NCI-H2196 (cell line): Measurements from ENCODE around the gene USF1.
A peak's percentile ranks its signal among the peaks of the same experiment; 100 is the strongest.
"Not testable (repeated sequence)": the region's sequence is repeated elsewhere in the genome, so short reads cannot be mapped to it uniquely, and the experiment has no call there.

Source experiments
- DNase-seq: peaks from one replicate; lab custom pipeline; 2025; ENCODE audit not compliant: unreplicated experiment; lab: John Stamatoyannopoulos, UW

USF1 gene

DNA sequence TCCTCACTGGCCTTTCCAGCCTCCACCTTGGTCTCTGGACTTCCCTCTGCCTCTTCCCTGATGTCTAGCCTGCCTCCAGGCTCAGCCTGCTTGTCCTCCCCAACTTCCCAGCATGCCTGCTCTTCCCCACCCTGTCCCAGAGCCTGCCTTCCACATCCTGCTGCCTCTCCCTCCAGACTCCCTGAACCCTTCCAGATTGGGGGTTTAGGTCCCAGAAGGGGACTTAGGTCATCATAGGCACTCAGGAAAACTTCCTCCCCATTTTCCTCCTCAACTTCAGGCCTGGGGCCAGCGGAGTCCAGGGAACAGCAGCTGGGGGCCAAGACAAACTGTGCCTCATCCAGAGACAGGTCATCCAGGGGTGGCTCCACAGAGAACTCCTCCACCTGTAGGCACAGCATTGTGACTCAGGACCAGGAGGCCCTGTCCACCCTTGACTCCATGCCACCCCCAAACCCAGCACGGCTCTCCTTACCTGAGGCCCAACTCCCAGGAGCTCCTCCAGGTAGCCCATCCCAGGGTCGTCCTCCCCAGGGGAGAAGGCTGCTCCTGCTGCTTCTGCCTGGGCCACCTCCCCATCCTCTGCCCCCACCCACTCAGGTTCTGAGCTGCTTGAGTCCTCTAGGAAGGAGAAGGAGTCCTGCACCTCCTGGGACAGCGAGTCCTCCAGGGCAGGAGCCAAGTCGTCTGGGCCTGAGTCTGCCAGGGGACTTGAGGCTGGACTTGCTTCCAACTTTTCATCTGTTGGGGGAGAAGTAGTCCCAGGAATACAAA is 3.4 kb upstream of the USF1 start:
- DNase-seq, result no peak

DNA sequence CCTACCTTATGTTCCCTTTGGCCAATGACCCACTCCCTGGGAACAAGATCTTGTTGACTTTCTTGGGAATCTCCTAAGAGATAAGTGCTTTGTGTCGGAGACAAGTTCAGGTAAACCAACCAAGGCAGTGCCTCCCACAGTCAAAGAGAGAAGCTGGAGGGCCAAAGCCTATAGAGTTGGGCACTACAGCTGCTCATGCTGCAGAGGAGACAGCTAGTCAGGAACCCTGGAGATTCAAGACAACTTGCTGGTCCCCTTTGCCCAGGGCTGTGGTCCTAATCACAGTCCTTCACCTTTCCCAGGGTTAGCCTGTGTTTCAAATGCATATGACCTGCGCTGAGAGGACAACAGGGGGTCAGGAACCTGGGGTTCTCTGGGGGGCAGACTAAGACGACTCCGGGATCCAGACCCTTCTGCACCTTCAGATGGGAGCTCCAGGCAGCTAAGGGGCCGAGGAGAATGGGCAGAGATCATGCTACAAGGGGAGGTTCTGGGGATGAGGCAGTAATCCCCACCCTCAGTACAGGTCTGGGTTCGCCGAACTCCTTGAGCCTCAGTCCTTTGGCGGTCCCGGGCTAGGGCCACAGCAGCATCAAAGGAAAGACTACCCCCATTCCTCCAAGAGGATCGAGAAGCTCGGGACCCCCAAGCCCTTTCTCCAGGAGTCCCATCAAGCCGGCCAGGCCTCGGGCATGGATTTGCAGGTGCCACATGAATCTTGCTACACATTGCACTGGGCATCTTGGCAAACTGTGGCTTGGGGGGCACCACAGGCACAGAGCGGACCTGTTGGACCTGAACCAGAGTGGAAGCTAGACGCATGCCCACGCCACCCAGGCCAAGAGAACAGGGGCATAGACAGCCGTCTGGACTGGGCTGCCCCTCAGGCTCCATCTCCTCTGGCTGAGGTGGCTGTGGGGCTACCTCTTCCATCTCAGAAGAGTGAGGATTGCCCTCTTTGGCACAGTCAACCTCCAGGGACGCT is 2.0 kb upstream of the USF1 start:
- no peak for DNase-seq

- no peak for DNase-seq
These were observed 940 bp upstream of the USF1 start for GRCh38 chr1:161046605-161047228.

GRCh38 chr1:161044908-161045735 is 655 bp downstream of the USF1 start:
- peak; percentile 16 for DNase-seq

- DNase-seq, result no peak
These were observed 1.3 kb downstream of the USF1 start for GRCh38 chr1:161044535-161044907.

- DNase-seq, result no peak
These were observed 6.2 kb downstream of the USF1 start for GRCh38 chr1:161039546-161039945.

DNA sequence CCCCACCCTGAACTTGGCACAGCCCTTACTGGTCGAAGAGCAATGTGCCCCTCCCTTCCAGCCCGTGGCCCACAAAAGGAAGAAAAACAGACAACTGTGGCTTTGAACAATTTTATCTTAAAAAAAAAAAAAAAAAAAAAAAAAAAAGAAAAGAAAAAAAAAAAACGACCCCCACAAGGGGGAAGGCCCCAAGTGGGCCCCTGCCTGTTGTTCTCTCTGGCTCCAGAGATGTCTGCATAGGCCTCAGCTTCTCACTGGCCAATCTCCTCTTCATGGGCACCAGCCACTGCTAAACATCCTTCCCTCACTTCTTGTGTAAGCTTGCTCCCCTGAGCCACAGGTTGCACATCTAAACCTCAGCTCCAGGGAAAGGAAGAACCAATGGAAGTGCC is 6.6 kb downstream of the USF1 start:
- no peak for DNase-seq

GRCh38 chr1:161038523-161039153 is 7.1 kb downstream of the USF1 start, which contains the start of gene TSTD1:
Gene TSTD1, minus strand, starts transcription at chr1:161038964. Its CDS starts 75 bp downstream, at chr1:161038889.
- DNase-seq, result peak; percentile 85

- peak; percentile 13 for DNase-seq
These were observed 7.9 kb downstream of the USF1 start for GRCh38 chr1:161037661-161038522.

DNA sequence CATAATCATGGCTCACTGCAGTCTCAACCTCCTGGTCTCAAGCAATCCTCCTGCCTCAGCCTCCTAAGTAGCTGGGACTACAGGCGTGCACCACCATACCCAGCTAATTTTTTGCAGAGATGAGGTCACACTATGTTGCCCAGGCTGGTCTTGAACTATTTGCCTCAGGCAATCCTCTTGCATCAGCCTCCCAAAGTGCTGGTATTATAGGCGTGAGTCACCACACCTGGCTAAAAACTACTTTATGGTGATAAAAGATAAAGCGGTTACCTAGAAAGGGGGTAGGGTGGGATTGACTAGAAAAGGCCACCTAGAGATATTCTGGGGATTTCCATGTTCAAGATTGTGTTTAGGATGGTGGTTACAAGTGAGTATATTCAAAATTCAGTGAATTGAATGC is 12.0 kb downstream of the USF1 start:
- no peak for DNase-seq

GRCh38 chr1:161032409-161032808 is 13.4 kb downstream of the USF1 start:
- DNase-seq, result no peak

DNA sequence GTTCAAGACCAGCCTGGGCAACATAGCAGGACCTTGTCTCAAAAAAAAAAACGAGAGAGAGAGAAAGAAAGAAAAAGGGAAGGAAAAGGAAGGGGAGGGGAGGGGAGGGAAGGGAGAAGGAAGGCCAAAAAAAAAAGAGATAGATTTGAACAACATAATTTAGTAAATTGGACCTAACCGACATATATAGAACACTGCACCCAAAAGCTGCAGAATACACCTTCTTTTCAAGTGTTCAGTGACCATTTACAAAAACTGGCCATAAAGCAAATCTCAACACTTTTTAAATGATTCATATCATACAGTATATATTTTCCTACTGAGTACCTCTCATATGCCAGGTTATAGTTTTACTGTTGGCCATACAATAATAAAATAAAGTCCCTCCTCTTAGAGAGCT is 13.9 kb downstream of the USF1 start:
- DNase-seq, result no peak

DNA sequence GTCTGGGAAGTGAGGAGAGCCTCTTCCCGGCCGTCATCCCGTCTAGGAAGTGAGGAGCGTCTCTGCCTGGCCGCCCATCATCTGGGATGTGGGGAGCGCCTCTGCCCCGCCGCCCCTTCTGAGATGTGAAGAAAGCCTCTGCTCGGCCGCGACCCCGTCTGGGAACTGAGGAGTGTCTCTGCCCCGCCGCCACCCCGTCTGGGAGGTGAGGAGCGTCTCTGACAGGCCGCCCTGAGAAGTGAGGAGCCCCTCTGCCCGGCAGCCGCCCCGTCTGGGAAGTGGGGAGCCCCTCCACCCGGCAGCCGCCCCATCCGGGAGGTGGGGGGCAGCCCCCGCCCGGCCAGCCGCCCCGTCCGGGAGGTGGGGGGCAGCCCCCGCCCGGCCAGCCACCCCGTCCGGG is 16.3 kb downstream of the USF1 start:
- DNase-seq, result not testable (repeated sequence)

DNA sequence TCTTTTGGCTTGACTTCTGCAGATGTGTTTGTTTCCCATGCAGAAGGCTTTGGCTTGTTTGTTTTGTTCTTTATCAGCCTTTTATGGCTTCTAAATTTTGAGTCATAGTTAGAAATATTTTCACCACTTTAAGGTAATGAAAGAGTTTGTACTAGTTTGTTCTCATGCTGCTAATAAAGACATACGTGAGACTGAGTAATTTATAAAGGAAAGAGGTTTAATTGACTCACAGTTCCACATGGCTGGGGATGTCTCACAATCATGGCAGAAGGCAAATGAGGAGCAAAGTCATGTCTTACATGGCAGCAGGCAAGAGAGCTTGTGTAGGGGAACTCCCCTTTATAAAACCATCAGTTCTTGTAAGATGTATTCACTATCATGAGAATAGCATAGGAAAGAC is 18.8 kb downstream of the USF1 start:
- not testable (repeated sequence) for DNase-seq

DNA sequence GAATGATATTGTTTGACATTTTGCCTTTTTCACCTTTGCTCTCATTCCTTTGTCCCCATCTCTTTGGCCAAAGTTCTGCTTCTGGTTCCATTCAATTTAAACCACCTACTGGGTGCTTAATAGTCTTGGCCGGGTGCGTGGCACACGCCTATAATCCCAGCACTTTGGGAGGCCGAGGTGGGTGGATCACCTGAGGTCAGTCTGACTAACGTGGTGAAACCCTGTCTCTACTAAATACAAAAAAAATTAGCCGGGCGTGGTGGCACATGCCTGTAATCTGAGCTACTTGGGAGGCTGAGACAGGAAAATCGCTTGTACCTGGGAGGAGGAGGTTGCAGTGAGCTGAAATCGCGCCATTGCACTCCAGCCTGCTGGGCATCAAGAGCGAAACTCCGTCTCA is 23.3 kb downstream of the USF1 start:
- DNase-seq, result not testable (repeated sequence)

DNA sequence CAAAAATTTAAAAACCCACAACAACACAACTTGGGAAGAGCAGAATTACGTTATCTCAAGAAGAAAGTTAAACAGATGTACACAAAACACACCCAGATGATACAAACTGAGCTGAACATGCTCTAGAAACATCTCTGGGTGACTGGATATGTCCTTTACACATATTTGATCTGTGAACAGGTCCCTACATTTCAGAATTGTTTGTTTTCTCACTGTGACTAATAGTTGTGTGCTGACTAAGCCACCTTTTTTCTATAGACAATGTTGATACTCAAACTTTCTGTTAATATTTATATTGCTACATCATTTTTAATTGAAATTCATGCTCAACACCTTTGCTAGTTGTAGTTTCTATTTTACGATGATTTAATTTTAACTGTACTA is 23.8 kb downstream of the USF1 start:
- no peak for DNase-seq

DNA sequence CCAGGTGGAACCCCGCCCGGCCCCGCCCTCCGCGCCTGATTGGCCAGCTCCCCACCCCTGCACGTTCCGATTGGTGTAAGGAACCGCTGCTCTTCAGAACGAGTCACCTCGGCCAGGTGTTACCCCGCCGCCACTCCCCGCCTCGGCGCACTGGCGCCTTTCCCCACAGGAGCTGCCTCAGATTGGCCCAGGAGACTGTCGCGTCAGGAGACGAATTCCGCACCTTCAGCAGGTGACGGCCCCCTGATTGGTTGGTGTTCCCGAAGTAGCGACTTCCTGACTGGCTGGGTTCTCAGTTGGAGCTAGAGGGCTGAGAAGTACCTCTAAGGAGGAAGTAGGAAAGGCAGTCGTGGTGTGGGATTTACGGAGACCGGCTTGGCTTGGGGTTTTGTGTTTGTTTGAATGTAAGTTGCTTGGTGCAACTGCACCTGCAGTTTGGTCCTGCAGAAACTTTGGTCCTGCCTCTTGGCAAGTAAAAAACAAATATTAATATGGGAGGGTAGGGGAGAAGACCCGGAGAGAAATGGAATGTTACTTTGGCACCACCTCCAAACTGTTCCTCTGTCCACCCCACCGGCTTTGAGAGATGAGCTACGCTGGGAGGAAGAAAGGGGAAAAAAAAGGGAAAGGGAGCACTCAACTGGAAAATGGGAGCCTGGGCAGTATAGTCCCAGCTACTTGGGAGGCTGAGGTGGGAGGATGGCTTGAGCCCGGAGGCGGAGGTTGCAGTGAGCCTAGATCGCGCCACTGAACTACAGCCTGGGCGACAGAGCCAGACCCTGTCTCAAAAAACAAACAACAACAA is 24.4 kb downstream of the USF1 start:
- peak; percentile 96 for DNase-seq

DNA sequence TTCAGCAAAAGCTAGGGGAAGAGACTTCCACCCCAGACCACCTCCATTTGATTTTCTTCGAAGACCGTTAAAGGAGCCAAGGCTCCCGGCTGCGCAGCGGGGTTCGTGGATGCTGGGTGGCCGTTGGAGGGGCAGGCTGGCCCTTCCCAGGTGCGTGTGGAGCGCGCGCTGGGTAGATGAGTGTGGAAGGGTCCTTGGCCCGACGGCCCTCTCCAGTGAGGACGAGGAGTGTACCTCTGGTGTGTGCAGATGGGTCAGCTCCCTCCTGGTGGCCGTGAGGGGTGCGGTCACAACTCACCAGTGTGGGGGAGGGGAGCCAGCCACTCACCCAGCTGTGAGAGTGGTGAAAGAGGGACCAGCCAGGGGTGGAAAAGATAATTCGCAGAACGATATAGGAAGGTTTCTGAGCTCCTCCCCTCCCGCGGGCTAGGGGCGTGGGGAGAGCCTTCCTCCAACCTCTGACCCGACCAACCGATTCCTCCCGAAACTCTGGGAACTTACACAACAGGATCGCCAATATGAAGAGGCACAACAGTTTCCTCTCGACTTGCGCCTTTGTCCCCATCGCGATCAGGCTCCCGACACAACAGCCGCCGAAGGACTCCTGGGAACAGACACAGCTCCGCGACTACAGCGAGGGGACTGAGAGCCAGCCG is 25.1 kb downstream of the USF1 start, which contains the start of gene F11R:
F11R (minus strand) TSS at position 644 of the 656 bp plus-strand sequence; CDS start at position 565, 79 bp downstream.
- peak; percentile 67 for DNase-seq
